Trophoblast cell (in vitro differentiated cells and primary cell): ENCODE data around the gene USPL1.

Experiments used
- DNase-seq, 2 donors: peaks; one replicate each; pipeline ENCODE4 v3.0.0-alpha.2; 2016
- H2AFZ ChIP-seq: 2 replicates; pipeline ENCODE4 v1.6.1; 2013; ENCODE audit warnings: low read length, moderate library complexity, mild to moderate bottlenecking; ENCODE audit not compliant: insufficient read depth, poor library complexity
- H2AK5ac ChIP-seq: 2 replicates; pipeline ENCODE4 v1.6.1; 2013; ENCODE audit warnings: mild to moderate bottlenecking, low read length
- H2BK120ac ChIP-seq: 2 replicates; pipeline ENCODE4 v1.6.1; 2013; ENCODE audit warnings: low read length, mild to moderate bottlenecking, moderate library complexity; ENCODE audit not compliant: insufficient read depth, poor library complexity
- H2BK12ac ChIP-seq: 2 replicates; pipeline ENCODE4 v1.6.1; 2013; ENCODE audit warnings: mild to moderate bottlenecking, low read length, moderate library complexity
- H2BK5ac ChIP-seq: 2 replicates; pipeline ENCODE4 v1.6.1; 2013; ENCODE audit warnings: low read length, low read depth, moderate library complexity, mild to moderate bottlenecking; ENCODE audit not compliant: poor library complexity
- H3K14ac ChIP-seq: 2 replicates; pipeline ENCODE4 v1.6.1; 2013; ENCODE audit warnings: mild to moderate bottlenecking, low read length
- H3K18ac ChIP-seq: 2 replicates; pipeline ENCODE4 v1.6.1; 2013; ENCODE audit warnings: mild to moderate bottlenecking, low read length
- H3K23ac ChIP-seq: 2 replicates; pipeline ENCODE4 v1.6.1; 2013; ENCODE audit warnings: low read length
- H3K27ac ChIP-seq: 2 replicates; pipeline ENCODE4 v1.5.1; 2013; ENCODE audit warnings: low read depth, mild to moderate bottlenecking, inconsistent platforms, low read length, moderate library complexity
- H3K27me3 ChIP-seq: 2 replicates; pipeline ENCODE4 v1.6.1; 2013; ENCODE audit warnings: inconsistent platforms, mild to moderate bottlenecking, low read length, moderate library complexity; ENCODE audit not compliant: insufficient read depth
- H3K36me3 ChIP-seq, 2 experiments: 1 replicate in 1 of 2; 2 replicates in 1 of 2; pipeline ENCODE4 v1.6.1; 2013; ENCODE audit warnings: low read length in 2 of 2, mild to moderate bottlenecking in 2 of 2, moderate library complexity in 1 of 2; ENCODE audit not compliant: insufficient read depth in 2 of 2, control insufficient read depth in 1 of 2
- H3K4ac ChIP-seq: 2 replicates; pipeline ENCODE4 v1.6.1; 2013; ENCODE audit warnings: low read depth, mild to moderate bottlenecking, low read length, moderate library complexity
- H3K4me1 ChIP-seq, 2 experiments: 1 replicate in 1 of 2; 2 replicates in 1 of 2; pipeline ENCODE4 v1.6.1; 2013; ENCODE audit warnings: low read length in 2 of 2, mild to moderate bottlenecking in 2 of 2, moderate library complexity in 1 of 2; ENCODE audit not compliant: insufficient read depth in 2 of 2, control insufficient read depth in 1 of 2
- H3K4me2 ChIP-seq: 2 replicates; pipeline ENCODE4 v1.6.1; 2013; ENCODE audit warnings: inconsistent platforms, mild to moderate bottlenecking, low read length, moderate library complexity
- H3K4me3 ChIP-seq: 2 replicates; pipeline ENCODE4 v1.5.1; 2013; ENCODE audit warnings: mild to moderate bottlenecking, low read depth, low read length, inconsistent platforms
- H3K79me1 ChIP-seq: one replicate; pipeline ENCODE4 v1.6.1; 2013; ENCODE audit warnings: low read length
- H3K79me2 ChIP-seq: 2 replicates; pipeline ENCODE4 v1.6.1; 2013; ENCODE audit warnings: low read length, mild to moderate bottlenecking; ENCODE audit not compliant: control insufficient read depth, insufficient read depth, poor library complexity
- H3K9ac ChIP-seq: 2 replicates; pipeline ENCODE4 v1.6.1; 2013; ENCODE audit warnings: mild to moderate bottlenecking, low read length
- H3K9me3 ChIP-seq: 2 replicates; pipeline ENCODE4 v1.6.1; 2013; ENCODE audit warnings: low read depth, mild to moderate bottlenecking, control low read depth, inconsistent platforms, low read length; ENCODE audit not compliant: insufficient read depth
- H4K12ac ChIP-seq: 2 replicates; pipeline ENCODE4 v1.6.1; 2013; ENCODE audit warnings: low read depth, mild to moderate bottlenecking, low read length, moderate library complexity
- H4K8ac ChIP-seq: 2 replicates; pipeline ENCODE4 v1.6.1; 2013; ENCODE audit warnings: low read depth, mild to moderate bottlenecking, low read length, moderate library complexity
- H4K91ac ChIP-seq: one replicate; pipeline ENCODE4 v1.6.1; 2013; ENCODE audit warnings: low read depth, mild to moderate bottlenecking, low read length, moderate library complexity
- WGBS: extraction: QIAGEN DNeasy Blood & Tissue Kit; methylation state at CpG from one replicate; pipeline ENCODE4 v1.1.7; 2013; ENCODE audit warnings: missing lambda C conversion rate; ENCODE audit not compliant: insufficient read length, insufficient coverage; ENCODE audit errors: extremely low coverage; 5-methylcytosine and 5-hydroxymethylcytosine counted together

Gene USPL1

DNA sequence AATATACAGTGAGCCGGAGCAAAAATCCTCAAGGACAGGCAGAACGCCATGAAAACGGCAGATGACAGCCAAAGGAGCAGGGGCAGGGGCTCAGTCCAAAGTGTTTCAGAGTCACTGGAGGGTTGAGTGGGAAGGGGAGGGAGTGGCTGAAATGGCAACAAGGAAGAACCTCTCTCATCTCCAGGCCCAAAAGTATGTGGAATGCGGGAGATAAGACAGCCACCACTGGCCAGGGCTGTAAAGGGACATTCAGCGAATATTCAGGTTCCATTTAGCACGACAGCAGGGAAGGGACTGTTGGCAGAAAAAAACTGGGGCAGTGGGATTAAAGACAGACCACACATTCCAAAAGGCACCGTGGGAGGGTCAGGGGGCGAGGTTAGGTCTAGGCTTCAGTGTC lies 48.4 kb downstream of the USPL1 start:
- Histone ChIP-seq H3K4me1 (peaks cover 10 to 15% of the 10 kb centered on the region in 2 experiments), H2BK12ac (peak overlapping the region; percentile 33), H3K79me2 (no peaks in the 10 kb centered on the region), H2AK5ac (no peak overlapping the region), H2AFZ (no peak overlapping the region), H3K27me3 (no peaks in the 10 kb centered on the region), H2BK5ac (no peak overlapping the region), H3K23ac (no peak overlapping the region), H3K18ac (no peak overlapping the region), H3K4ac (no peak overlapping the region), H4K91ac (no peak overlapping the region), H3K27ac (peak overlapping the region; percentile 35), H3K14ac (no peak overlapping the region), H3K9ac (no peak overlapping the region), H3K36me3 (no peaks in the 10 kb centered on the region), H4K12ac (no peak overlapping the region), H3K4me3 (no peak overlapping the region), H2BK120ac (no peak overlapping the region), H3K79me1 (no peaks in the 10 kb centered on the region), H3K9me3 (no peaks in the 10 kb centered on the region), H3K4me2 (no peak overlapping the region), H4K8ac (no peak overlapping the region)
- no CpG with 5 or more reads among the region's 8 CpGs for WGBS
- DNase-seq: peak; percentile 30 to 63

DNA sequence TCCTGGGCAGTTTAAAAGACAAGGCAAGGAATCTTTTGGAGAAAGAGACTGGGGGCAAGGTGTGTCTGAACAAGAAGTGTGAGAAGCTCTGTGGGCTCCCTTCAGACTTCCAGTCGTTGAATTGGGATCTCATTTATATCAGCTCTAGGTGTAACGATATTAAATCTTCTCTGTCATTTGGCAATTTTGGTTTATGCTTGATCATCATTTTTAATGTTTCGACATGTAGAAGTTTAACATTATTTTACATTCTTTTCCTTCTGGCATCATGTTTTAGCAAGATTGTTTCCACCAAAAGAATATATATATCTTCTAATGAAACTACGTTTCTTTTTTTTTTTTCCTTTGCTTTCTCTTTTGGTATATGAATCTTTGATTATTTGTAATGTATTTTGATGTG lies 49.3 kb downstream of the USPL1 start:
- H3K27ac ChIP-seq: no peak overlapping the region
- H3K79me2 ChIP-seq: no peaks in the 10 kb centered on the region
- H2AK5ac ChIP-seq: no peak overlapping the region
- no peaks in the 10 kb centered on the region for H3K27me3 ChIP-seq
- H3K4me2 ChIP-seq: no peak overlapping the region
- no peak overlapping the region for H2BK12ac ChIP-seq
- no peak overlapping the region for H2AFZ ChIP-seq
- H2BK120ac ChIP-seq: peak overlapping the region; percentile 54
- H3K9me3 ChIP-seq: no peaks in the 10 kb centered on the region
- peaks cover 15 to 19% of the 10 kb centered on the region in 2 experiments for H3K4me1 ChIP-seq
- DNase-seq: no peak
- no peak overlapping the region for H4K12ac ChIP-seq
- H3K9ac ChIP-seq: no peak overlapping the region
- H3K14ac ChIP-seq: no peak overlapping the region
- H4K8ac ChIP-seq: no peak overlapping the region
- H2BK5ac ChIP-seq: no peak overlapping the region
- no peak overlapping the region for H3K23ac ChIP-seq
- no peaks in the 10 kb centered on the region for H3K36me3 ChIP-seq
- no peak overlapping the region for H3K4me3 ChIP-seq
- no peaks in the 10 kb centered on the region for H3K79me1 ChIP-seq
- no CpG with 5 or more reads among the region's 4 CpGs for WGBS
- H3K18ac ChIP-seq: no peak overlapping the region
- H3K4ac ChIP-seq: no peak overlapping the region
- no peak overlapping the region for H4K91ac ChIP-seq

DNA sequence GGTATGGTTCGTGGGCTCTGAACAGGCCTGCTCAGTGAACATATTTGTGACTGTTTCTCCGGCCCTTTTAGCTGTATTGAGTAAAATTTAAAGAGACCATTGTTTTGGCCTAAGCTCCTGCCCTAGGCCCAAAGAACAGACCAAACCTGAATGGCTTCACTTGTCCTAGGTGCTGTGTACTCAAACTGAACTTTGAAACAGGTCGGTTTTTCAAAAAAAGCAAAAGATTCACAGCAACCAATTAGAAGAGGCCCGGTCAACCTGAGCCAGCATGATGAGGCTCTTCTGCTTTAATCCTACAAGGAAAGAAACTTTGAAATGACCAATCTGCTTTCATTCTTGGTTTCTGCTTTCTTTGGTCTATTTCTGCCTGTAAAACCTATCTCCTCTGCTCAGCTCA lies 50.6 kb downstream of the USPL1 start:
- Histone ChIP-seq H3K23ac (no peak overlapping the region), H2AFZ (no peak overlapping the region), H3K36me3 (no peaks in the 10 kb centered on the region), H2BK12ac (no peak overlapping the region), H3K9ac (no peak overlapping the region), H3K4ac (no peak overlapping the region), H3K14ac (no peak overlapping the region), H4K91ac (no peak overlapping the region), H3K79me1 (no peaks in the 10 kb centered on the region), H4K12ac (no peak overlapping the region), H3K27ac (no peak overlapping the region), H3K9me3 (no peaks in the 10 kb centered on the region), H3K4me1 (peaks cover 15 to 19% of the 10 kb centered on the region in 2 experiments), H3K4me2 (no peak overlapping the region), H2BK120ac (no peak overlapping the region), H4K8ac (no peak overlapping the region), H3K4me3 (no peak overlapping the region), H3K79me2 (no peaks in the 10 kb centered on the region), H2AK5ac (no peak overlapping the region), H2BK5ac (no peak overlapping the region), H3K27me3 (no peaks in the 10 kb centered on the region), H3K18ac (no peak overlapping the region)
- DNase-seq: no peak
- WGBS: no CpG with 5 or more reads among the region's 4 CpGs

DNA sequence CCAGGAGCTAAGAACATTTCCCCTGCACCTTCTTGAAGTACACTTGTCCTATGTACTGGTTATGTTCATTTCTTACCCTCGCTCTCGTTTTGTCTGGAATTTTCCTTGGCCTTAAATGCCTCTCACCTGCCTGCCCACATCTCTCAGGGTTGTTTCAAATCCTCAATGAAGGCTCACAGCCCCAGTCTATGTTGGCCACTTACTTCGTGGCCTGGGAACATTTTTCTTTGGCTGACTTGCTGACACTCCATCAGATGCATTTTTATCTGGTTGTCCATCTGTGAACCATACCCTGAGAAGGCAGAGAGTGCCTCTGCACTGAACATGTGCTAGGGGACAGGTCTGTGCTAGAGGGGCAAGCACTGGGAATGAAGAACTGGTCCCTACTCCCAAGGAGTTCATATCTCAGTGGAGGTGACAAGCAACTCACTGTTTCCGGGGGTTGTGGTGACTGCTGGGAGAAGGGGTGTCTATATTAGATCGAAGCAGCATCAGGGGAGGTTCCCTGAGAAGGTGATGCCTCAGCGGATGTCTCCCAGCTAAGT lies 53.6 kb downstream of the USPL1 start:
- no CpG with 5 or more reads among the region's 6 CpGs for WGBS
- H3K27ac ChIP-seq: no peak overlapping the region
- no peak overlapping the region for H3K14ac ChIP-seq
- H3K36me3 ChIP-seq: no peaks in the 10 kb centered on the region
- H3K27me3 ChIP-seq: no peaks in the 10 kb centered on the region
- H3K9me3 ChIP-seq: no peaks in the 10 kb centered on the region
- no peak overlapping the region for H4K12ac ChIP-seq
- no peak overlapping the region for H2BK5ac ChIP-seq
- H2BK120ac ChIP-seq: no peak overlapping the region
- peaks cover 2% of the 10 kb centered on the region for H3K79me1 ChIP-seq
- H2AFZ ChIP-seq: no peak overlapping the region
- H4K8ac ChIP-seq: no peak overlapping the region
- H4K91ac ChIP-seq: no peak overlapping the region
- no peak overlapping the region for H3K4me2 ChIP-seq
- H2AK5ac ChIP-seq: no peak overlapping the region
- H3K4me1 ChIP-seq: peaks cover 6 to 11% of the 10 kb centered on the region in 2 experiments
- H2BK12ac ChIP-seq: no peak overlapping the region
- H3K79me2 ChIP-seq: no peaks in the 10 kb centered on the region
- no peak overlapping the region for H3K18ac ChIP-seq
- H3K4ac ChIP-seq: no peak overlapping the region
- H3K4me3 ChIP-seq: no peak overlapping the region
- peak; percentile 78 to 79 for DNase-seq
- H3K23ac ChIP-seq: no peak overlapping the region
- no peak overlapping the region for H3K9ac ChIP-seq
